Raji (cell line): Measurements from ENCODE around the gene PCED1B.

Experiments
- POLR2A ChIP-seq: IDR thresholded peaks from 2 replicates; pipeline ENCODE4 v1.6.1; 2011; ENCODE audit warnings: low read depth, low read length, control low read depth; ENCODE audit not compliant: insufficient read depth

Gene PCED1B

DNA sequence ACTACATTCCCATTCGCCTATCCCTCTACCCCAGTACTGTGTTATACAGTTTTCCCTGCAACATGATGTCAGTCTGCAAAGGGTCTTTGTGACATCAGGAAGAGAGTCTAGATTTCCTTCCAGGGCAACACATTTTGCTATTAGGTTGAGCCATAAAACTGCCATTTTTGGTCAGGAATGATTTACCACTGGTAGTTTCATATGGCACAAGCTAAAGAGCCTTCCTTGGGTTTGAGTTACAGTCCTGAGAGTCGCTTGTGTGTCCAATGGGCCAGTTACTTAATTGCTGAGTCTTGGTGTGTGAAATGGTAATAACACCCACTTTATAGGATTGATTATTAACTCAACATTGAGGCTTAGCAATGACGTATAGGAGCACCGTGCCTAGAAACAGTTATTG is 23.0 kb downstream of the PCED1B start:
- no peak for TF ChIP-seq POLR2A

DNA sequence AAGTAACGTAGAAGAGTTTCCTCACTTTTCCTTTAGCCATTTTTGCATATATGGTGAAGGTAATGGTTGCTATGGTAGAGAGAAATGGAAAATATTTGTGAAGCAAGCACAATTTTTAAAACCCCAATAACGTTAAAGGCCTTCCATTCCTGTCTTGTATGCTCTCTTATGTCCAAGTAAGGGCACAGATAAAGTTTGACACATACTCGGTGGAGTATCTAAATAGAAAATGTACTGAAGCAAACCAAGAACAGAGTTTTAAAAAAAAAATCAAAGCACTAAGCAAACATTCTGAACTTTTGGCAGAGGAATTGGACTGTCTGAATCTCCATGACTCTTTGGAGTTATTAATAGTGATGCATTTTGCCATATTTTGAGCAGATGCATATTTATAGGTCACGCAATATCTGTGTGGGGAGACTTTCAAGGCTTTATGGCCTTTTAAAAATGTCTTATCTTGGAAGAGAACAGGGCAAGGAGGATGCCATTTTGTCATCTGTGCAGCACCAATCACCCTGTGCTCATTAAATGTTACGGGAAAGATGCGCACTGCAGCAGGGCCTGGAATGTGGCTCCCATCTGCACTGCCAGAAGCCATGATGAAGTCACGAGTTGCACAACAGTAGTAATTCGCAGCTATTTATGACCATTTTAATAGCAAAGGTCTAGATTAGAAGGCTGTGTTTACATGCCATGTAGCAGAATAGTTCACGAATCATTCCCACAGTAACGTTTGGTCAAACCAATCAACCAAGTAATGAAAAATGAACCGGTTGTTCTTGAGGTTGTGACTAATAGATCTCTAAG is 23.6 kb downstream of the PCED1B start:
- no peak for TF ChIP-seq POLR2A

DNA sequence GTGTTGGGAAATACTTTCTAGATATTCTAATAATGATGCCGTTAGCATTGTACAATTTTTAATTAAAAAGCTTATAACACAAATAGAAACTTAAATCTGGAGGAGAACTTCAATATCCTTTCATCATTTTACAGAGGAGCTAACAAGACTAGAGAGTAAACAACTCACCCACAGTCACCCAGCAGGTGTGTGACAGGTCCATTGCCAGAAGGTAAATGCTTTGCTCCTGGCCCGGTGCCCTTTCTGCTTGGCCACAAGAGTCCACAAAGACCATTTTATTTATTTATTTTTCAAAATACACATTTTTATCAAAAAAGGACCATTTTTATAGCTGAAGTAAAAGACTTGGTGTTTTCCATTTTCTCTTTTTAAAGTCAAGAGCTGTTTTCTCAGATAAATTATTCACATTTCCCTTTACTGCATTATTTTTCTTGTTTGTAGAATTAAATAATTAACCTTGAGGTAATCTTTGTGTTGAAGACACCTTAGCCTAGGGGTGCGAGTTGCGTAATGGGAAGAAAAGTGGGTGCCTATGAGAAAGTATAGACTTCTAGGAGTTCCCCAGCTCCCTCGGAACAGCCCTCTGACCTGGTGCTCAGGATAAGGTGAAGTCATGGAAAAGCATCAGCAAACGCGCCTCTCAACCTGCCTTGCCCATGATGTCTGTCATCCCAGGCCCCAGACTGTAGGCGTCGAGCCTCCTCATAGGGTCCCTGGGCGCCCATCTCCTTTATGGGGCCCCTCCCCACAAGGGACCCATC is 26.7 kb downstream of the PCED1B start:
- no peak for TF ChIP-seq POLR2A

DNA sequence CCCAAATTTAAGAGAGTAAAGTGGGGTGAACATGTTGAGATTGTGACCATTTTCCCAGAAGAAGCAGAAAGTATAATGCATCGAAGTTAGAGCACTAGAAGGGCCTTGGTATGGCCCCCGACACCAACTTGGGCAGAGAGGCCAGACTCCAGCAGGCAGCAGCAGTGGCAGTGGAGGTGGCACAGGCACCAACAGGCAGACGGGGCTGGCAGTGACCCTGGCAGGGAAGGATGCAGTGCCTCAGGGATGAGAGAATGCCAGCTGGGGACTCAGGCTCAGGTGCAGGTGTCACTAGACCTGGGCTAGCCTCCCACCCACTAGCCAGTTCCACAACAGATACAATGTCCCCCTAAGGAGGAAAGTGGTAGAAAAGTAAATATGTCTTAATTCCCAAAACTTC is 28.0 kb downstream of the PCED1B start:
- TF ChIP-seq POLR2A: no peak

DNA sequence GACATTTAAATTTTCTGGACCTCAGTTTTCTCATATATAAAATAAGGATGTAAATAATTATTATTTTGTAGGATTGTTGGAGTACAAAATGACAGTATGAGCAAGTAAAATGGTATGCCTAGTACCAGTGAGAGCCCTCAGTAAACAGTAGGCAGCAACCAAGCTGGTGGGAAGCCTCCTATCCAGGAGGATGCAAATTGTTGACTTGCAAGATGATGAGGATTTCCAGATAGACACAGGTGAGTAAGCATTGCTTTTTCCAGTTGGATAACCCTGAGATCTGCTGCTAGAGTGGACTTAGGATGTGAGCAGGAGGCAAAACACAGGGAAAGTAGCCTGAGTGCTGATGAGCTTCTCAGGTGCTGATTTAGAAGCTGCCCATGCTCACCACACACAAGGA is 28.5 kb downstream of the PCED1B start:
- no peak for TF ChIP-seq POLR2A

DNA sequence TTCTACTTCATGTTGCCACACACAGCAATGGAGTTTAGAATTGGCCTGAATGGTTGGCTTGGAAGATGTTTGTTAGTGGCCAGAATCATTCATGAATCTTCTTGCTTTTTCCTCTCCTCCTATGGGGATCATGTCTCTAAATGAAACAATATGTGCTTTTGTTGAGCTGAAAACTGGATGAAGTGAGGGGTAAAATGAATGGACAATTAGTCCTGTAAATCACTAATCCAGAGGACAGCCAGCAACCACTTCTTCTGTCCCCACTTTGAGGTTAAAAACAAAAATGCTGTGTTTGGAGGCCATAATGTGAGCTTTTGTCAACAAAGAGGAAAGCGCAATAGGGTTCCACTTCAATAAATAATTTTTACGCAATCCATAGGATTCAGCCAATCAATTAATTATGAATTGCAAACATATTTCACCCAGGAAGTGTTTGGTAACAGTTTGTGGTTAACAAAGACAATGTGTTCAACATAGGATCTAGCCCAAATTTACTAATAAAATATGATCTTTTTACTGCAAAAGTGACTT is 30.7 kb downstream of the PCED1B start:
- TF ChIP-seq POLR2A: no peak

DNA sequence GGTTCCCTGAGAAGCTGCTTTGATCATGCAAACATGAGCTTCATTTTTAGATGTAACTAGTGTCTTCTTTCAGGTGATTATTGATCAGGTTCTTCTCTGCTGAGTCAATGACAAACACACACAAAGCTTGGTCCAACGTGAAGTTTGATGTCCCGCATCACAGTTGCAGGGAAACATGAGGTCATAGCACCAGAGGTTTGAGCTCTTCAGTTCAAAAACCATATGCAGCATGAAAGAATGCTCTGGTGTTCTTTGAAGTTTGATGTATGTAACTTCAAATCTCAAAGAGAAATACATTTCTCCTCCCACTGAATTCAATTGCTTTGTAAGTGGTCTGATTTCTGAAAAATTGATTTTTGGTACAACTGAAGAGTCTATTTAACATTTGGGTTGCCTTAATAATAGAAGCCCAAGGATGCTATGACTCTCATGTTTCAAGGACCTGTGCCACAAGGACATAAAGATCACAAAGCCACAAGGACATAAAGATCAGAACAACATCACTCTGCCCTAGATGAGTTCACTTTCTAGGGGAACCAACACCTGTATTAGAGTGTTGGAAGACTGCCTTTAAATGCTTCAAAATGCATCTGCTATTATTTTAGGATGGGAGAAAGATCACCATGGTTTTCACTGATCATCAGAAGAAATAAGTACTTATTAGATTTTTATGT is 31.4 kb downstream of the PCED1B start:
- TF ChIP-seq POLR2A: no peak

DNA sequence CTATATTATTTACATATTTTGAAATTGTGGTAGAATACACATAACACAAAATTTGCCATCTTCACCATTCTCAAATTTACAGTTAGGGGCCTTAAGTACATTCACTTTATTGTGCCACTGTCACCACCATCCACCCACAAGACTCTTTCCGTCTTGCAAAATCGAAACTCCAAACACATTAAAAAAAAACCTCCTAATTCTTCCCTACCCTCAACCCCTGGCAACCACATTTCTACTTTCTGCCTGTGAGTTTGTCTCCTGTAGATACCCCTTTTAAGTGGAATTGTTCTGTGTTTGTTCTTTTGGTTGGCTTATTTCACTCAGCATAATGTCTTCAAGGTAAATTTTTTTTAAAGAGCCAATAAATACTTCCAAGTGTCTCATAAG is 32.0 kb downstream of the PCED1B start:
- TF ChIP-seq POLR2A: no peak

DNA sequence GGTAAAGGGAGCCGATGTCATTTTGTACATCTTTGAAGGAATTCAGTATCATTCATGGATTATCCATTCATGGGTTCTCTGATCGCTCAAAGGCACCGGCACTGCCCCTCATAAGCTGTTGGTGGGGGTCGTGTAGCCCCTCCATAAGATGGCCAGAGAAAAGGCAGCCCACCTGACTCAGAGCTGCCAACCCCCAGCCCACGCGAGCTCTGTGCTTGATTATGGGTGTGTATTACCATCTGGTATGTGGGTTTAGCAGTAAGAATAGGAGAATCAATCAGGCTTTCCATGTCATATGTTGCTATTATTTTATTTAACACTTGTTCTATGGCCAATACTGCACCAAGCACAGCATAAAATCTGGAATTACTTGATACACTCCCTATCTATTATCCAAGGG is 32.4 kb downstream of the PCED1B start:
- no peak for TF ChIP-seq POLR2A

DNA sequence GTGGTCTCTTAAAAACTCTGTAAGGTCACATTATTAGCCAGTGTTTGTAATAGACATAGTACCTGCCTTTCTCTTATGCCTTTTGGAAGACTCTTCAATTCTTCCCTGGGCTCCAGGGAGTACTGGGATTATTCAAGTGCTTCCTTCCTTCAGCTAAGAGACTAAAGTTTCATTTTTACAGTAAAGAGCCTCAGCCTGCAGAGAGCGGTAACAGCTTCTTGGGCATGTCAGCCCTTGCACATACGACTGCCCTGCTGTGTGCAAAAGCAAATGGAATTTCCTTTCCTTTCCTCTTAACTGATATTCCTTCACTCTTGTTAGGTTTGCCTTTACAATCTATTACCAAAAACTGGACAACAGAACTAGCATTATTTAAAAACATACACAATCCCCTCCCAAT is 33.3 kb downstream of the PCED1B start:
- TF ChIP-seq POLR2A: no peak

DNA sequence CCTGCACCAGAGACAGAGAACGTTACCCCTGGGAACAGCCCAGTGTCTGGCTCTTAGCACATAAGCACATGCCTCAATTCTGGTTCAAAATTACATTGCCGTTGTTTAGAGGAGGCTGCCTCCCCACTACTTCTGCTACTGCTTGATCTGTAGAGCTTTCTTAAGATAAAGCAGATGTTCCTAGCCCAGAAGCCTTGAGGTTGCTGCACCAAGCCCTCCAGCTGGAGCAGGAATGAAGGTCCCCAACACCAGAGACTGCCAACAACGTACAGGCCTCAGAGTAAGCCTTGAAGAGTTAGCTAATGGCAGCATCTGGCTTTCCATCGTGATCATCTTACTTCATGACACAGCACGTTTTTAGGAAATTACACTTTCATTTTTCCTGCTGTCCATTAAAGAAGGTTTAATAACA is 35.1 kb downstream of the PCED1B start:
- no peak for TF ChIP-seq POLR2A

DNA sequence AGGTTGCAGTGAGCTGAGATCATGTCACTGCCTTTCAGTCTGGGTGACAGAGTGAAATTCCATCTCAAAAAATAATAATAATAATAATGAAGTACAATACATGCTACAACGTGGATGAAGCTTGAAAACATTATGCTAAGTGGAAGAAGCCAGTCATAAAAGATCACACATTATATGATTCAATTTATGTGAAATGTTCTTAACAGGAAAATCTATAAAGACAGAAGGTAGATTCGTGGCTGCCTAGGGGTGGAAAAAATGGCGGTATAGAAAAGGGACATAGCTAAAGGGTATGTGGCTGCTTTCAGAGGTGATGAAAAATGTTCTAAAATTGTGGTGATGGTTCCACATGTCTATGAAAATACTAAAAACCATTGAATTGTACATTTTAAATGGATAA is 41.3 kb downstream of the PCED1B start:
- TF ChIP-seq POLR2A: no peak

DNA sequence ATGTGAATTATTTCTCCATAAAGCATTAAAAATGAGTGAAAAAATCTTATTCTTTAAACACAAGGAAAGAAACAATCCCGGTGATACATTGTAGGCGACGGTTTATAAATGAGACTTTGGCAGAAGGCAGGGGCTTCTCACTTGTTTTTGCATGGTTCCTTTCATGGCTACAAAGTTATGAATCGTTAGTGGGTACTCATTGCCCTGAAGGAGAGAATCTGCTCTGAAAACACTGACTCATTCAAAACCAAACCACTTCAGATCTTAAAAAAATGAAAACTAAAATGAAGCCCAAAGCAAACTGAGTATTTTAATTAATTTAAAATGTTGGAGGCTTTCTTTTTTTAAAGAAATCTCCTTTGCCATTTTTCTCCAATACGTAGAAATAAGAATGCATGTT is 41.7 kb downstream of the PCED1B start:
- TF ChIP-seq POLR2A: no peak

DNA sequence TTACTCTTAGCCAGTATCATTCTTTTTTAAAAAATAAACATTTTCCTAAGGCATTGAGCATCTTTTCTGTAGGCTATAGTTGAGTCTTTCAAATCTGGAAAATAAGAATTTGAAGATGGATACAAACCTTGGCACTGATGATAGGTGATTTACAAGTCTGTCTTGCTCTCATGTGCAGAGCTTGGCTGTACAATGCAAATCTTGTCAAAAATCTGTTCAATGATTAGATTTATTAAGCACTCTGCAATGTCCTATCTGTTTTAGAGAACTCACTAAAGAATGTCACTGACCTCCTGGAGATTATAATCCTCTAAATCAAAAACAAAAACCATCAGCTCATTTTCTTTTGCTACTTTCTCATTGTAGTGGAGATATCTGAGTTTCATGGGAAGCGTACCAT is 43.2 kb downstream of the PCED1B start:
- no peak for TF ChIP-seq POLR2A

DNA sequence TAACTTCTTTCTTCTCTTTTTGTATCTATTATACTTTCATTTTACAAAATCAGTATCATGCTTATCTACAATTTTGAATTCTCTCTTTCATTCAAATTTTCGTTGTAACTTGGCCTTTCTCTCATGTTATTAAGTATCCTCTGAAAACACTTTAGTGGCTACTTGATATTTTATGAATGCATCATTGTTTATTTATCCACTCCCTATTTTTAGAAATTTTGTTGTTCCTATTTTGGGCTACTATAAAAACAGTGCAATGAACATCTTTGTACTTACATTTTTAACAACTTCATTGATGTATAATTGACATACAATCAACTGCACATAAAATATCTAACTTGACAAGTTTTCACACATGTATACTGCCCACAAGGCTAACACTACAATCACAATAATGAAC is 44.3 kb downstream of the PCED1B start:
- no peak for TF ChIP-seq POLR2A

DNA sequence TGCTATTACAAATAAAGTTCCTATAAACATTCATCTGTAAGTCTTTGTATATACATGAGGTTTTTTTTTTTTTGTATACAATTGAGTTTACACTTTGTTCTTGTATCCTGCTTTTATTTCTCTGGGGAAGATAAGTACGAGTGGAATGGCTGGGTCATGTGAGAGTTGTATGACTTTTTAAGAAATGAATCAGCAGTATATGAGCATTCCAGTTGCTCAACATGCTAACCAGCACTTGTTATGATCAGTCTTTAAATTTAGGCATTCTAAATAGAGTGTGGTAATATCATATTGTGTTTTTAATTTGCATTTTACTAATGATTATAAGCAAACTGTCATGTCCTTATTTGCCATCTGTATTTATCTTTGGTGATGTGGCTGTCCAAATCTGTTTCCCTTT is 45.0 kb downstream of the PCED1B start:
- TF ChIP-seq POLR2A: no peak
